ENCODE measurements around the gene SMIM29.

SMIM29 gene

DNA sequence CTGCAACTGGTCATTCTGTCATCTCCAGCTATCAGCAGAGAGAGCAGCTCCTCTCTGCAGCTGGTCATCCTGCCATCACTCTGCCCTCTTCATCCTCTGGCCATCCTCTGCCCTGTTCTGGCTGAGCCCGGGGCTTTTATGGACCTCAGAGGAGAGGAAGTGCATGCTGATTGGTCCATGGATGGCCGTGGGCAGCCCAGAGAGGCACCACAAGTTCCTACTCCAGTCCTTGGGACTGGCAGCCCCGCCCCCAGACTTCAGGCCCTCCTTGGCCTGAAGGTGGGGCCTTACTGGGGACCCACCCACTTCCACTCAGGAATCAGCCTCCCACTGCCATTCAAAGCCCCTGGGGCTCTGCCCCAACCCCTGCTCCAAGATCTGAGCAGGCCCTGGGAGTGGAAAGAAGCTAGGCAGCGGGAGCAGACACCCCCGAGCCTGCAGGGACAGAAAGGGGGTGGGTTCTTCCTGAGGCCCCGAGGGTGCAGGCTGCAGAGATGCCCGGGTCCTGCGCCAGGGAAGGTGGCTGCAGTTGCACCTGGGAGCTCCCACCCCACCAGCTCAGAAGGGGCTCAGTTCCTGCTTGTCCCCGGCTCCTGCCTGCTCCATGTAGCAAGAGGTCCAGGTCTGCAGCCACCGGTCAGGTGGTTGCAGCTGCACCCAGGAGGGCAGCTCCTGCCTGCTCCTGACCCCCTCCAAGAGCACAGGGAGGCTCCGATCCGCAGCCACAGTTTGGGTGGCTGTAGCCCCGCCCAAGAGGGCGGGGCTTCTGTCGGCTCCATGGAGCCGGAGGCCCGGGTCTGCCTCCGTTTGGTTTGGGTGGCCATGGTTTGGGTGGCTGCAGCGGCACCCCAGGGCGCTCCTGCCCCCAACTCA, 46.2 kb downstream of the SMIM29 start:
- Mint-ChIP-seq H3K27ac (no peak overlapping the region), H3K27me3 (no peaks in the 10 kb centered on the region), H3K4me3 (no peak overlapping the region), H3K36me3 (ENCODE audit: low read depth) (no peaks in the 10 kb centered on the region), H3K4me1 (peaks cover 33% of the 10 kb centered on the region), H3K9me3 (no peaks in the 10 kb centered on the region)
- ATAC-seq (peak; percentile 33), DNase-seq (no peak)

DNA sequence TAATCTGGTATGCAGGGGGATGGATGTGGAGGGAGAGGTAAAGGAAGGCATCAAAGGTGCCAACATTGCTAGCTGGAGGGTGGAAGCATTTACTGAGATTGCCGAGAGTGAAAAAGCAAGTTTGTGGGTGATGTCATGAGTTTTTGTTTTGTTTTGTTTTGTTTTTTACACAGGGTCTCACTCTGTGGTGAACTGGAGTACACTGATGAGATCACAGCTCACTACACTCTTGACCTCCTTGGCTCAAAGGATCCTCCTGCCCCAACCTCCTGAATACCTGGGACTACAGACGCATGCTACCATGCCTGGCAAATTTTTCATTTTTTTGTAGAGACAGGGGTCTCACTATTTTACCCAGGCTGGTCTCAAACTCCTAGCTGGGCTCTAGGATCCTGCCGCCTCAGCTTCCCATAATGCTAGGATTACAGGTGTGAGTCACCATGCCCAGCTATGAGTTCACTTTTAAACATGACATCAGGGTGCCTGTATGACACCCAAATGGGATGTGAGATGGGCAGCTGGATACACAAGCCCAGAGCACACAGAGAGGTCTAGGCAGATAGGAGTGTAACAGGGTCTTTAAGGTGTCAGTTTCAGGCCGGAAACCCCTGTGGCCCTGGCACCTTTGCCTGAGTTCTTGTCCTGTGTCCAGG, 47.2 kb downstream of the SMIM29 start:
- Mint-ChIP-seq H3K4me1 (peaks cover 25% of the 10 kb centered on the region), H3K4me3 (no peak overlapping the region), H3K27ac (no peak overlapping the region), H3K27me3 (no peaks in the 10 kb centered on the region), H3K36me3 (ENCODE audit: low read depth) (no peaks in the 10 kb centered on the region), H3K9me3 (no peaks in the 10 kb centered on the region)
- DNase-seq (no peak), ATAC-seq (no peak)

DNA sequence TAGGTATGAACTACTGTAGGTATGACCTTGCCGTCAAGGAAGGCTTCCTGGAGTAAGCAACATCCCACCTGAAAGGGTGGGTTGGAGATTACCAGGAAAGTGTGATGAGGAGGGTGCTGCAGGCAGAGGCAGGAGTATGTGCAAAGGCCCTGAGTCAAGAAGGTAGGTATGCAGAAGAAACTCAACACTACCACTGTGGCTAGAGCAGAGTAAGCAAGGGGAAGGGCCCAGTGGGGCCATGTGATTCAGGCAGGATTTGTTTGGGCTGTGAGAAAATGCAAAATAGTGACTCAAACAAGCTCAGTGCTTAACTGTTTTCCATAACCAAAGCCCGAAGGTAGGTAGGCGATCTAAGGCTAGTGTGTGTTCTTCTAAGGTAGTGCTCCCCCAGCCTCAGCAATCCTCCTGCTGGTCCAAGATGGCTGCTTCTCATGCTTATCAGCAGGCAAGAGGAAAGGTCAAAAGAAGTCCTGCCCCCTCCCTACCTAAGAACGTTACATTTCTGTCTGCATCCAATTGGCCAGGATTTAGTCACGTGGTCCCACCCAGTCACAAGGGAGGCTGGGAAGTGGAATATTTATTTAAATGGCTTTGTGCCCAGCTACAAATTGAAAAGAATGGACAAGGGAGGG, 48.4 kb downstream of the SMIM29 start:
- no peaks in the 10 kb centered on the region for H3K9me3 Mint-ChIP-seq
- peaks cover 18% of the 10 kb centered on the region for H3K4me1 Mint-ChIP-seq
- H3K27me3 Mint-ChIP-seq: no peaks in the 10 kb centered on the region
- H3K27ac Mint-ChIP-seq: peak overlapping the region; percentile 61
- no peak overlapping the region for H3K4me3 Mint-ChIP-seq
- H3K36me3 Mint-ChIP-seq (ENCODE audit: low read depth): no peaks in the 10 kb centered on the region
- DNase-seq (no peak), ATAC-seq (peak; percentile 26)

DNA sequence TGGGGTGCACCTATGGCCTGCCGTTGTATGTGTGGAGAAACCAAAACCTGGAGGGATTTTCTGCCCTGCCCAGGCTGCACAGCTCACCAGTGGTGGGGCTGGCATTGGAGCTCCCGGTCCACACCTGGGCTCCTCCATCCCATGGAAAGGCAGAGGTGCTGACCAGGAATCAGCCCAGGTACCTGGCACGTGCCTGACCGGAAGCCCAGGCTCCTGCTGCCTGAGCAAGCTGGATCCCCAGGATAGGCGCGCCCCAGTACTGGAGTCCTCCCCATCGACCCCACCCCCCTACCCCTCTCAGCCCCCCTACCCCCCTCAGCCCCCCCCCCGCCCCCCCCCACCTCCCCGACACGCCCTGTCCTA, 52.0 kb downstream of the SMIM29 start:
- peak overlapping the region; percentile 75 for H3K4me3 Mint-ChIP-seq
- DNase-seq: no peak
- H3K27me3 Mint-ChIP-seq: no peaks in the 10 kb centered on the region
- peaks cover 14% of the 10 kb centered on the region for H3K4me1 Mint-ChIP-seq
- H3K9me3 Mint-ChIP-seq: no peaks in the 10 kb centered on the region
- H3K27ac Mint-ChIP-seq: no peak overlapping the region
- H3K36me3 Mint-ChIP-seq (ENCODE audit: low read depth): no peaks in the 10 kb centered on the region
- no peak for ATAC-seq

Measured in activated naive CD8-positive, alpha-beta T cell treated with anti-CD3 and anti-CD28 coated beads, Interleukin-2, amount 50 U/mL, for 24 hours (primary cell).